ENCODE measurements around the gene NPL.

GRCh38 chr1:182833271-182833670 lies 43.7 kb downstream of the NPL start:
- TF ChIP-seq, protein P1, sequence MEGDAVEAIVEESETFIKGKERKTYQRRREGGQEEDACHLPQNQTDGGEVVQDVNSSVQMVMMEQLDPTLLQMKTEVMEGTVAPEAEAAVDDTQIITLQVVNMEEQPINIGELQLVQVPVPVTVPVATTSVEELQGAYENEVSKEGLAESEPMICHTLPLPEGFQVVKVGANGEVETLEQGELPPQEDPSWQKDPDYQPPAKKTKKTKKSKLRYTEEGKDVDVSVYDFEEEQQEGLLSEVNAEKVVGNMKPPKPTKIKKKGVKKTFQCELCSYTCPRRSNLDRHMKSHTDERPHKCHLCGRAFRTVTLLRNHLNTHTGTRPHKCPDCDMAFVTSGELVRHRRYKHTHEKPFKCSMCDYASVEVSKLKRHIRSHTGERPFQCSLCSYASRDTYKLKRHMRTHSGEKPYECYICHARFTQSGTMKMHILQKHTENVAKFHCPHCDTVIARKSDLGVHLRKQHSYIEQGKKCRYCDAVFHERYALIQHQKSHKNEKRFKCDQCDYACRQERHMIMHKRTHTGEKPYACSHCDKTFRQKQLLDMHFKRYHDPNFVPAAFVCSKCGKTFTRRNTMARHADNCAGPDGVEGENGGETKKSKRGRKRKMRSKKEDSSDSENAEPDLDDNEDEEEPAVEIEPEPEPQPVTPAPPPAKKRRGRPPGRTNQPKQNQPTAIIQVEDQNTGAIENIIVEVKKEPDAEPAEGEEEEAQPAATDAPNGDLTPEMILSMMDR (IDR thresholded peaks at IDR 0.05): no peak
- no peak for TF ChIP-seq POLR2A (IDR thresholded peaks at IDR 0.05)

All from thyroid gland (tissue), 4 donors.